Gastroesophageal sphincter (tissue), 3 donors: ENCODE measurements around the gene TLE6.

Experiments used
- CTCF ChIP-seq, 4 experiments: fragments of 200-600 bp in 2 of 4; fragments of 450-650 bp in 2 of 4; sonication (generic) in 1 of 4; IDR thresholded peaks; one replicate each; pipeline ENCODE4 v1.5.1; 2017 to 2019; ENCODE audit warnings: antibody characterized with exemption in 4 of 4, mild to moderate bottlenecking in 2 of 4, moderate library complexity in 2 of 4
- EP300 ChIP-seq: sonication (generic); formaldehyde crosslinking; IDR thresholded peaks from one replicate; pipeline ENCODE4 v1.6.1; 2017; ENCODE audit warnings: antibody characterized with exemption, mild to moderate bottlenecking
- POLR2AphosphoS5 ChIP-seq: sonication (generic); formaldehyde crosslinking; IDR thresholded peaks from one replicate; pipeline ENCODE4 v1.6.1; 2017; ENCODE audit warnings: antibody characterized with exemption

DNA sequence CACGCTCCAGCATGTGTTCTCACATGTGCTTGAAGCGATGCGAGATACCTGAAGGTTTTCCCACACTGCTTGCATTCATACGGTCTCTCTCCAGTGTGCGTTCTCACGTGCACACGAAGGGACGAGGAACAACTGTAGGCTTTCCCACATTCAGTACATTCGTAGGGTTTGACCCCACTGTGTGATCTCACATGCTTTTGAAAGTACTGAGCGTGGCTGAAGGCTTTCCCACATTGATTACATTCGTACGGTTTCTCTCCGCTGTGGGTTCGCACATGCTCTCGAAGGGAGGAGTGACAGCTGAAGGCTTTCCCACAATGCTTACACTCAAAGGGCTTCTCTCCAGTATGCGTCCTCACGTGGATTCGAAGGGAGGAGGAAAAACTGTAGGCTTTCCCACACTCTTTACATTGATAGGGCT, 43.9 kb upstream of the TLE6 start:
- TF ChIP-seq CTCF (IDR thresholded peaks at IDR 0.05) (no peak), EP300 (no peak), POLR2AphosphoS5 (no peak)
